Thyroid gland (tissue), 4 donors: ENCODE data around the gene NAB1.

Experiments used
- POLR2A ChIP-seq, 2 donors: fragments of 450-650 bp; IDR thresholded peaks; one replicate each; pipeline ENCODE4 v1.6.1; 2017; ENCODE audit warnings: antibody characterized with exemption in 2 of 2, mild to moderate bottlenecking in 2 of 2, moderate library complexity in 1 of 2
- TF ChIP-seq, protein P1 (sequence below), 6 experiments: fragments of 200-600 bp in 3 of 6; fragments of 450-650 bp in 3 of 6; sonication (generic) in 3 of 6; IDR thresholded peaks; one replicate each; pipeline ENCODE4 v1.5.1; 2016 to 2019; ENCODE audit warnings: antibody characterized with exemption in 6 of 6, mild to moderate bottlenecking in 2 of 6, inconsistent platforms in 1 of 6, moderate library complexity in 1 of 6

DNA sequence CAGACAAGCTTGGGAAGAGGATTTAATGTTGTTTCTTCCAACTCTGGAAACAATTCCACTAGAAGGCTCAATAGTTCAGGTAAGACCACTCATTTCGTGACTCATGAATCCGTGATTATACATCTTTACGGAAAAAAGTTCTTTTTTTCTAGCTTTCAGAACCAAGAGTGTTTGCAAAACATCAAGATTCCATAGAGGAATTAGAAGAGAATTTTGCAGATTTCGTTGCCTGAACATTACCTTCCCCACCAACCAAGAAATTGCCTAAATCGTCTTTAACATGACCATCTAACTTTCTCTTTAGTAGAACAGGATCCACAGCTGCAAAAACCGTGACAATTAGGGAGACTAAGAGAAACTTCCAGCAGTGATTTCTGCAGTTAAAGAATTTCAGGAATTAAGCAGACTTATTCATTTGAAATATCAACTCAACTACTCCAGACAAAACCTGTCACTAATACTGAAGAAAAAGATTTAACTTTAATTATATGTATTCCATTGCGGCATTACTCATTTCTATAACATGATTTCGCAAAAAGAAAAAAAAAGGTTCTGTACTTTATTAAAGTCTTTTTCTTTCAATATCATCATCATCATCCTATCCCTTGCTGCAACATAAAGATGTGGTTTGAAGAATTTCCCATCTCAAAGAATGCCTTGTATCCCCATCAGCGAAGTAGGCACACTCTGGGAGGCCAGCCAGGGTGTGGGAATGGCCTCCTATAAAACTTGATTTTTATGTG lies 1.9 kb upstream of the NAB1 start:
- TF ChIP-seq POLR2A (IDR thresholded peaks at IDR 0.05) = no peak
- TF ChIP-seq, protein P1, sequence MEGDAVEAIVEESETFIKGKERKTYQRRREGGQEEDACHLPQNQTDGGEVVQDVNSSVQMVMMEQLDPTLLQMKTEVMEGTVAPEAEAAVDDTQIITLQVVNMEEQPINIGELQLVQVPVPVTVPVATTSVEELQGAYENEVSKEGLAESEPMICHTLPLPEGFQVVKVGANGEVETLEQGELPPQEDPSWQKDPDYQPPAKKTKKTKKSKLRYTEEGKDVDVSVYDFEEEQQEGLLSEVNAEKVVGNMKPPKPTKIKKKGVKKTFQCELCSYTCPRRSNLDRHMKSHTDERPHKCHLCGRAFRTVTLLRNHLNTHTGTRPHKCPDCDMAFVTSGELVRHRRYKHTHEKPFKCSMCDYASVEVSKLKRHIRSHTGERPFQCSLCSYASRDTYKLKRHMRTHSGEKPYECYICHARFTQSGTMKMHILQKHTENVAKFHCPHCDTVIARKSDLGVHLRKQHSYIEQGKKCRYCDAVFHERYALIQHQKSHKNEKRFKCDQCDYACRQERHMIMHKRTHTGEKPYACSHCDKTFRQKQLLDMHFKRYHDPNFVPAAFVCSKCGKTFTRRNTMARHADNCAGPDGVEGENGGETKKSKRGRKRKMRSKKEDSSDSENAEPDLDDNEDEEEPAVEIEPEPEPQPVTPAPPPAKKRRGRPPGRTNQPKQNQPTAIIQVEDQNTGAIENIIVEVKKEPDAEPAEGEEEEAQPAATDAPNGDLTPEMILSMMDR (IDR thresholded peaks at IDR 0.05) = no peak
